ENCODE data around the gene WDR88. TPM values are rescaled to one million over a fixed set of nuclear protein-coding genes. Genes with fewer than 3 reads are reported as not detected.
"Not testable (repeated sequence)": the region's sequence is repeated elsewhere in the genome, so short reads cannot be mapped to it uniquely, and the experiment has no call there.

WDR88 gene
- total and polyA plus RNA-seq, 12 donors: 0.03 to 0.11 TPM; not detected in 10

DNA sequence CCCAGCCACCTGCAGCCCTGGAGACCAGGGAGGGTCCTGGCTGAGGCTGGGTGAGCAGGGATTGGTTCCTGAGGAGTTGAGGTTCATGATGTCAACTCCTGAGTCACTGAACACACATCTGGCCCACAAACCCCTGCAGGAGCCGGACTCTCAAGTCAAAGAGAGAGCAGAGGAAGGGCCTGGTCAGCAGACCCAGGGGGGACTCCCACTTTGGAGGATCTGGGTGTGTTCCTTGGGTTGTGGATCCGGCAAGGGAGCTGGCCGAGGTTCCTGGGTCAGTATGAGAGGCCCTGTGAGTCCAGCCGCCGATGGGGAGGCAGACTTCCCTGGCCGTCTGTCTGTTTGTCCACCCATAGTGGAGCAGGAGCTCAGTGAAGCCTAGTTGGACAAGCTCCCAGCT is 89.7 kb downstream of the WDR88 start:
- Histone ChIP-seq H3K4me3 (no peak overlapping the region), H3K27ac (no peak overlapping the region), H3K9me3 (replicated peaks in 1 of 3) (no peaks in the 10 kb centered on the region), H3K27me3 (peaks cover 25% of the 10 kb centered on the region), H3K4me1 (replicated peaks in 1 of 2) (peaks cover 0 to 3% of the 10 kb centered on the region in 2 donors), H3K36me3 (replicated peaks in 1 of 2) (no peaks in the 10 kb centered on the region)
- intact Hi-C loops (cut with DNase I): no loop called here
- WGBS, 4 donors: 71 to 86% (median 76%) methylated on average over 1 to 6 of the region's 6 CpGs
- TF ChIP-seq POLR2A (IDR thresholded peaks at IDR 0.05) (no peak), CTCF (IDR thresholded peaks at IDR 0.05) (no peak)
- DNase-seq: no peak

DNA sequence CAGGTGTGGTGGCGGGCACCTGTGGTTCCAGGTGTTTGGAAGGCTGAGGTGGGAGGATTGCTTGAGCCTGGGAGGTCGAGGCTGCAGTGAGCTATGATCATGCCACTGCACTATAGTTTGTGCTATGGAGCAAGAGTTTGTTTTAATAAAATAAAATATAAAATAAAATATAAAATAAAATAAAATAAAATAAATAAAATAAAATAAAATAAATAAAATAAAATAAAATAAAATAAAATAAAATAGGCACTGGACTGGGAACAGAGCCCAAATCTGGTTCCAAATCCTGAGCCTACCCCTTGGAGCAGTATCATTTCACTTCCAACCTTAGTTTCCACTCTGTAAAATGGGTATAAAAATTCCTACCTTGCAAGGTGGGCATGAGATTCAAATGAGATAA is 90.3 kb downstream of the WDR88 start:
- 78 to 98% (median 83%) methylated on average over 2 of the region's 2 CpGs for WGBS, 4 donors
- intact Hi-C loops (cut with DNase I); H3K4me3 ChIP-seq; H3K27ac ChIP-seq; H3K36me3 ChIP-seq (replicated peaks in 1 of 2); H3K4me1 ChIP-seq (replicated peaks in 1 of 2); DNase-seq; H3K9me3 ChIP-seq (replicated peaks in 1 of 3): not testable (repeated sequence)
- H3K27me3 ChIP-seq: peaks cover 31% of the 10 kb centered on the region

DNA sequence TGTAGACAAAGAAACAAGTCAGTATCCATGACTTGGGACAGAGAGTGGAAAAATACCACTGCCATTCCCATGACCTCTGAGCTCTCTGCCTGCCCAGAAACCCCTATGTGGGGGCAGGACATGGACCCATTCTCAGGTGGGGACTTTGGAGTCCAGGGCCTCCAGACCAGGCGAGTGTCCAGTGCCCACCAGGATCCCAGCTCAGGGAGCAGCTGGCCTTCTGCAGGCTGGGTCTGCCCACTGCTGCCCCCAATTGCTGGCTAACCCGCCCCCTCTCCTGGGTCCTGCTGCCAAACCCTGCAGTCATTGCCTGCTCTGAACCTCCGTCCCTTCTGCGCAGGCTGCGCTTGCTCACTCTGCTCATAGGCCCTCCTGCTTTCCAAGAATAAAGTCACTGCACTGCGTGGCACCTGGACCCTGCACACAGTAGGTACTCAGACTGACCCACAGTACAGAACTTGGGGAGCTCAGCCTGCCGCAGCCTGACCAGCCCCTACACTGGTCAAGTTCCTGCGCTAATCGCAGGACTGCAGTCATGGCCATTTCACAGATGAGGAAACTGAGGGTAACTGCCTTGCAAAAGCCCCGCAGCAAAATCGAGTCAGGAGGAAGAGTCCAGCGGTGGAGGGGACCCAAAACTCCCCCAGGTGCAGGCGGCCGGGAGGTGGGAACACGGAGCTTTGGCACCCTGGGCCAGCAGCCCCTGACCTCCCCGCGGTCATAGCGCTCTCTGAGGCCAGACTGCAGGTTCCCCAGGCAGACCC is 93.0 kb downstream of the WDR88 start:
- Histone ChIP-seq H3K9me3 (replicated peaks in 1 of 3) (no peaks in the 10 kb centered on the region), H3K27ac (no peak overlapping the region), H3K27me3 (peaks cover 35% of the 10 kb centered on the region), H3K4me1 (replicated peaks in 1 of 2) (peaks cover 0 to 3% of the 10 kb centered on the region in 2 donors), H3K4me3 (no peak overlapping the region), H3K36me3 (replicated peaks in 1 of 2) (no peaks in the 10 kb centered on the region)
- no peak for TF ChIP-seq CTCF (IDR thresholded peaks at IDR 0.05)
- no peak for TF ChIP-seq POLR2A (IDR thresholded peaks at IDR 0.05)
- intact Hi-C loops (cut with DNase I): no loop called here
- WGBS, 4 donors: 31 to 69% (median 56%) methylated on average over 8 to 18 of the region's 18 CpGs
- no peak for DNase-seq

Other genes starting within 250 kb of the WDR88 start
- 10 to 100 TPM in 7 of 9 donors, 1 to 10 TPM in 2; 9.2 to 20.1 (median 14.1) TPM for gene CEP89, start 160.2 kb upstream of the WDR88 start, total RNA-seq
- gene CEP89, start 160.2 kb upstream of the WDR88 start, polyA plus RNA-seq: 10 to 100 TPM; 11.0 to 16.9 (median 13.3) TPM
- gene FAAP24, start 159.9 kb upstream of the WDR88 start, total RNA-seq: 1 to 10 TPM; 1.2 to 4.9 (median 2.8) TPM
- gene FAAP24, start 159.9 kb upstream of the WDR88 start, polyA plus RNA-seq: 1 to 10 TPM in 2 of 3 donors, under 1 TPM in 1; 0.51 to 1.3 (median 1.1) TPM
- 1 to 10 TPM in 5 of 9 donors, under 1 TPM in 3, not detected in 1; 0.52 to 1.3 (median 1.0) TPM for gene RHPN2, start 67.2 kb upstream of the WDR88 start, total RNA-seq
- gene RHPN2, start 67.2 kb upstream of the WDR88 start, polyA plus RNA-seq: 1 to 10 TPM in 1 of 3 donors, under 1 TPM in 2; 0.54 to 1.3 (median 0.72) TPM
- 10 to 100 TPM in 1 of 9 donors, 1 to 10 TPM in 8; 4.6 to 11.6 (median 6.8) TPM for gene GPATCH1, start 50.9 kb upstream of the WDR88 start, total RNA-seq
- gene GPATCH1, start 50.9 kb upstream of the WDR88 start, polyA plus RNA-seq: 1 to 10 TPM; 7.0 to 10.0 (median 9.1) TPM
- gene LRP3, start 62.2 kb downstream of the WDR88 start, total RNA-seq: 10 to 100 TPM; 10.1 to 92.8 (median 62.4) TPM
- 10 to 100 TPM in 2 of 3 donors, 1 to 10 TPM in 1; 1.4 to 43.7 (median 23.7) TPM for gene LRP3, start 62.2 kb downstream of the WDR88 start, polyA plus RNA-seq
- gene SLC7A10, start 93.7 kb downstream of the WDR88 start, total RNA-seq: 1 to 10 TPM in 1 of 9 donors, under 1 TPM in 5, not detected in 3; 0.14 to 2.8 (median 0.45) TPM
- 1 to 10 TPM in 1 of 3 donors, under 1 TPM in 1, not detected in 1; 0.24 to 9.3 TPM for gene SLC7A10, start 93.7 kb downstream of the WDR88 start, polyA plus RNA-seq
- 10 to 100 TPM in 2 of 9 donors, 1 to 10 TPM in 7; 1.6 to 24.6 (median 8.1) TPM for gene CEBPA, start 170.4 kb downstream of the WDR88 start, total RNA-seq
- gene CEBPA, start 170.4 kb downstream of the WDR88 start, polyA plus RNA-seq: 10 to 100 TPM in 2 of 3 donors, under 1 TPM in 1; 0.60 to 29.9 (median 10.1) TPM
- 10 to 100 TPM in 6 of 9 donors, 1 to 10 TPM in 3; 8.9 to 21.9 (median 10.9) TPM for gene CEBPG, start 241.6 kb downstream of the WDR88 start, total RNA-seq
- gene CEBPG, start 241.6 kb downstream of the WDR88 start, polyA plus RNA-seq: 10 to 100 TPM; 10.2 to 14.8 (median 10.6) TPM